ENCODE measurements around the gene ATP1B2.

Gene ATP1B2

GRCh38 chr17:7685533-7686221, 35.0 kb downstream of the ATP1B2 start:
- peak; percentile 83 to 88 for DNase-seq (ENCODE audit: low read depth in 2 of 2)

- peak; percentile 70 to 74 for DNase-seq (ENCODE audit: low read depth in 2 of 2)
These were observed 35.7 kb downstream of the ATP1B2 start for GRCh38 chr17:7686222-7687071.

DNA sequence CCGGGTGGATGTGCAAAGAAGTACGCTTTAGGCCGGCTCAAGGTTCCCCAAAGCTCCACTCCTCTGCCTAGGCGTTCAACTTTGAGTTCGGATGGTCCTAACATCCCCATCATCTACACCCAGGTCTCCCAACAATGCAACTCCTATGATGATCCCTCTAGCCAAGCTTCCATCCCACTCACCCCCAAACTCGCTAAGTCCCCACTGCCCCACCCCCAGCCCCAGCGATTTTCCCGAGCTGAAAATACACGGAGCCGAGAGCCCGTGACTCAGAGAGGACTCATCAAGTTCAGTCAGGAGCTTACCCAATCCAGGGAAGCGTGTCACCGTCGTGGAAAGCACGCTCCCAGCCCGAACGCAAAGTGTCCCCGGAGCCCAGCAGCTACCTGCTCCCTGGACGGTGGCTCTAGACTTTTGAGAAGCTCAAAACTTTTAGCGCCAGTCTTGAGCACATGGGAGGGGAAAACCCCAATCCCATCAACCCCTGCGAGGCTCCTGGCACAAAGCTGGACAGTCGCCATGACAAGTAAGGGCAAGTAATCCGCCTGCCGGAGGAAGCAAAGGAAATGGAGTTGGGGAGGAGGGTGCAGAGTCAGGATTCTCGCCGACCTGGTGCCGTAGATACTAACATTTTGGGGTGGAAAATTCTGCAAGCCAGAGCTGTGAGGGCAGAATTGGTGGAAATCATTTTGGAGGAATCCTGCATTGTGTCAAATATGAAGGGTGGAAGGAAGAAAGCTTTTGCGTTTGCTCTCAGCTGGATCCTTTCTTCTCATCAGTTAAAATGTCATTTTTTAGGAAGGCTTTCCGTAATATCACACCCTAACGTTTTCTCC, 36.6 kb downstream of the ATP1B2 start, which contains the start of gene TP53:
Gene TP53, minus strand, starts transcription at position 419 of the 836 bp plus-strand sequence. CDS start 10,896 bp downstream, outside the sequence.
- peak; percentile 76 to 82 for DNase-seq (ENCODE audit: low read depth in 2 of 2)

DNA sequence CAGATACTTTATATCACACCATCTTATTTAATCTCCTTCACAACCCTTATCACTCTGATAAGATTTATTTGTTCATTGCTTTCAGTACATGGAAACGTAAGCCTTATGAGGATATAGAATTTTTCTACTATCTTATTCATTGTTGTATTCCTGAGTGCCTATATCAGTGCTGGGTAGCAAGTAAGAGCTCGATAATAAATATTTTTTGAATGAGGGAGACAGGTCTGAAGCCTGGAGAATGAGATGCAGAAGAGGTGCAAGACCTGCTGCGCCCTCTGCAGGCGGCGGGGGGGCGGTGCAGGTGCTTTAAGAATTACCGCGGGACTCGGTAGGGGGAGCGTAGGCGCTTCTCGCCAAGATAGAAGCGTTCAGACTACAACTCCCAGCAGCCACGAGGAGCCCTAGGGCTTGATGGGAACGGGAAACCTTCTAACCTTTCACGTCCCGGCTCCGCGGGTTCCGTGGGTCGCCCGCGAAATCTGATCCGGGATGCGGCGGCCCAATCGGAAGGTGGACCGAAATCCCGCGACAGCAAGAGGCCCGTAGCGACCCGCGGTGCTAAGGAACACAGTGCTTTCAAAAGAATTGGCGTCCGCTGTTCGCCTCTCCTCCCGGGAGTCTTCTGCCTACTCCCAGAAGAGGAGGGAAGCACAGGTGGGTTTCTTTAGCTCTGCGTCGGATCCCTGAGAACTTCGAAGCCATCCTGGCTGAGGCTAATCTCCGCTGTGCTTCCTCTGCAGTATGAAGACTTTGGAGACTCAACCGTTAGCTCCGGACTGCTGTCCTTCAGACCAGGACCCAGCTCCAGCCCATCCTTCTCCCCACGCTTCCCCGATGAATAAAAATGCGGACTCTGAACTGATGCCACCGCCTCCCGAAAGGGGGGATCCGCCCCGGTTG, 37.4 kb downstream of the ATP1B2 start, which contains the start of gene WRAP53:
Gene WRAP53, plus strand, starts transcription at position 570 of the 900 bp plus-strand sequence. Its CDS starts 172 bp downstream, at position 742.
- DNase-seq (ENCODE audit: low read depth in 2 of 2): peak; percentile 91 to 93

DNA sequence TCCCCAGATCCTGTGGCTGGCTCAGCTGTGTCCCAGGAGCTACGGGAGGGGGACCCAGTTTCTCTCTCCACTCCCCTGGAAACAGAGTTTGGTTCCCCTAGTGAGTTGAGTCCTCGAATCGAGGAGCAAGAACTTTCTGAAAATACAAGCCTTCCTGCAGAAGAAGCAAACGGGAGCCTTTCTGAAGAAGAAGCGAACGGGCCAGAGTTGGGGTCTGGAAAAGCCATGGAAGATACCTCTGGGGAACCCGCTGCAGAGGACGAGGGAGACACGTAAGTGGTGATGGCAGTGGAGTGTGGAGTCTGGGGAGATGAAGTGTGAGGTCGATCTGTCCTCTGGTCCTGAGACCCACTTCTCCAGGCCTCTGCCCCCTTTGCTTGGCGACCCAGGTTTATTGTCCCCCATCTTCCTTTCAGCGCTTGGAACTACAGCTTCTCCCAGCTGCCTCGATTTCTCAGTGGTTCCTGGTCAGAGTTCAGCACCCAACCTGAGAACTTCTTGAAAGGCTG, 38.1 kb downstream of the ATP1B2 start:
- DNase-seq (ENCODE audit: low read depth in 2 of 2): no peak

DNA sequence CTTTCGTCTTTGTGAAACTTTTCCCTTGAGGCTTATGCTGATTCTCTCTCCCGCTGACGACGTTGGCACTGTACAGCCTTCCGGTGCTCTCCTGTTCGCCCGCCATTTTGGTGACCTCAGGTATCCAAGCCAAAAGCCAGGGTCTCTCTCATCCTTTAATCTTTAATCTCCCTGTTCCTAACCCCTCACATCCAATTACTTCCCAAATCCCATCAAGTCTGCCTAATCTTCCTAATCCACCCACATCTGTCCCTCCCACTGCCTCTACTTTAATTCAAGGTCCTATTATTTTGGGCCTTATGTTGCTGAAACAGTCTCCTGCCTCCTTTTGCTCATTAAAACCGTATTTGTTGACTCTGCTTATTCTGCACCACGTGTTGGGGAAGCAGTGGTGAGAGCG, 44.9 kb downstream of the ATP1B2 start:
- no peak for DNase-seq (ENCODE audit: low read depth in 2 of 2)

- no peak for DNase-seq (ENCODE audit: low read depth in 2 of 2)
These were observed 47.3 kb downstream of the ATP1B2 start for GRCh38 chr17:7697828-7698588.

- DNase-seq (ENCODE audit: low read depth in 2 of 2): no peak
These were observed 49.8 kb downstream of the ATP1B2 start for GRCh38 chr17:7700510-7700909.

GRCh38 chr17:7701681-7702080, 51.0 kb downstream of the ATP1B2 start:
- DNase-seq (ENCODE audit: low read depth in 2 of 2): no peak

- DNase-seq (ENCODE audit: low read depth in 2 of 2): no peak
These were observed 52.0 kb downstream of the ATP1B2 start for GRCh38 chr17:7702776-7703175.

GRCh38 chr17:7703584-7704479, 53.1 kb downstream of the ATP1B2 start:
- no peak for DNase-seq (ENCODE audit: low read depth in 2 of 2)

DNA sequence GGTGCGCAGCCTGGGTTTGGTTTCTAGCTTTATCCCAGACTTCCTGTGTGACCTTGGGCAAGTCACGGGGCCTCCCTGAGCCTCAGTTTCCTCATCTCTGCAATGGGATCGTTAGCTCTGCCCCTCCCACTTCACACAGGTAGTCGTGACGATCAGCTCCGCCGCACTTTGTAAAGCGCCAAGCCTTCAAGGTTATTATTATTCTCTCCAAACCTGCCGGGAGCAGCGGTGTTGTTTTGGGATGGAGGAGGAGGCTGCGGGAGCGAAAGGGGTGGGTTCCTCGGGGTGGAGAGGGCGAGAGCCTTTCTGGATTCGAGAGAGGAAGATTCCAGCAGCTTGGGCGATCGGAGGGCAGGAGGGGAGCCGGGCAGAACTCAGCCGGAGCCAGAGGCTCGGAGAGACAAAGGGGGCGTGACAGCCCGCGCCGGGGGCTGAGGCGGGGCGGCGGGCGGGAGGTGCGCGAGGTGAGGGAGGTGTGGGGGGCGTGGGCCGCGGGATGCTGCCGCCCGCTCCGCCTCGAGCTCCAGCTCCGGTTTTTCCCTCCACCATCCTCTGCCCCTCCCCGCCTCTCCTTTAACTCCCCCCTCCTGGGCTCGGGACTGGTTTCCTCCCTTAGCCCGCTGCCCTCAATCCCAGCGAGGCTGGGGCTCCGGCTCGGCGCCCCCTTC, 54.0 kb downstream of the ATP1B2 start, which contains the start of gene EFNB3:
Gene EFNB3, plus strand, starts transcription at position 602 of the 668 bp plus-strand sequence. CDS start 397 bp downstream, outside the sequence.
- DNase-seq (ENCODE audit: low read depth in 2 of 2): no peak

GRCh38 chr17:7705269-7706255, 54.8 kb downstream of the ATP1B2 start:
- no peak for DNase-seq (ENCODE audit: low read depth in 2 of 2)

DNA sequence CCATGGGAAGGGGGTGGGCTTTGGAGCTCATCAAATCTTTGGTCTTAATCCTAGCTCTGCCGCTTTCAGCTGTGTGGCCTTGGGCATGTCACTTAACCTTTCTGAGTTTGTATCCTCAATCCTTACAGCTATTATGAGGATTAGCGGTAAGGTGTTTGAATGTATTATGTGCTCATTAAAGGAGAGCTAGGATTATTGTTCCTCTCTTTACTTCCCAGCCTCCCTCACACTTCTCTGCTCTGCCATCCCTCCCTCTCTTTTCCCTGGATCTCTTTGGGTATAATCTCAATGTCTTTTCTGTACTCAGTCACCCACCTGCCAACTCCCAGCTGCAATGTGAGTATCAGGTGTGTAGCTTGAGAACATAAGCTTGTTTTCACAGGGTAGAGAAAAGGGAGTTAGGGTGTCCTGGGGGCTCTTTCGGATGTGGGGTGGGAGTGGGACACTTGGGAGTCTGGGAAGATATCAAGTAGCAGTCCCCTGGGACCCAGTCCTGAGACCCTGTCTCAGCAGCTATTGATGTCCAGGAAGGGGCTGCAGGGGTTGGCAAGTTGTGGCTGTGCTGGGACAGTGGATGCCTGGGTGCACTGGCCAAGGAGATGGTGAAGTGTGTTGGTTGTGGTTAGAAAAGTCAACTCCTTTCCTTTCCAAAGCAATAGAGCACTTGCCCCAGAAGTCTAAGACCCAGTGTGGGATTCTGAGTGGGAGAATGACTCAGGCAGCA, 56.1 kb downstream of the ATP1B2 start:
- DNase-seq (ENCODE audit: low read depth in 2 of 2): no peak
